Urothelium cell line (cell line): ENCODE measurements around the gene MAN1A1.
"Not testable (repeated sequence)": the region's sequence is repeated elsewhere in the genome, so short reads cannot be mapped to it uniquely, and the experiment has no call there.

Experiments
- DNase-seq: peaks from one replicate; pipeline ENCODE4 v3.0.0; 2011; ENCODE audit warnings: low spot score, mixed read lengths
- FAIRE-seq: peaks from 2 replicates; lab custom pipeline; 2011; peaks lifted over from hg19 to GRCh38; lab: Jason Lieb, UNC

MAN1A1 gene

DNA sequence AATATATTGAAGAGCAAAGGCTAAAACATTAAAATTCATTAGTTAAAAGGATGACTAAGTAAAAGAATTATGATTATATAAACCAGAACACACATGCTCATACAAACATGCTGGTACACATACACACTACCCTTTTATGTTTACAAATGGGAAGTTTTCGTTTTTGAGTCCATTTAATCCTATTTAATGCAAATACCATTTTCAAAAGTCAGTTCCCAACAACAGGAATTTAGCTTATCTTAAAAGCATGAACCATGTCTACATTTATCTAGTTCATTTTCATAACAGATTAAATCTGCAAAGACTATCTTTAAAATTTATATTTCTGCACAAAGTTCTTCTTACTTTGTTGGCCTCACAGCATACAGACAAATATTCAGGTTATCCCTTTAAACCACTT, 42.5 kb downstream of the MAN1A1 start:
- no peak for FAIRE-seq
- DNase-seq: no peak

DNA sequence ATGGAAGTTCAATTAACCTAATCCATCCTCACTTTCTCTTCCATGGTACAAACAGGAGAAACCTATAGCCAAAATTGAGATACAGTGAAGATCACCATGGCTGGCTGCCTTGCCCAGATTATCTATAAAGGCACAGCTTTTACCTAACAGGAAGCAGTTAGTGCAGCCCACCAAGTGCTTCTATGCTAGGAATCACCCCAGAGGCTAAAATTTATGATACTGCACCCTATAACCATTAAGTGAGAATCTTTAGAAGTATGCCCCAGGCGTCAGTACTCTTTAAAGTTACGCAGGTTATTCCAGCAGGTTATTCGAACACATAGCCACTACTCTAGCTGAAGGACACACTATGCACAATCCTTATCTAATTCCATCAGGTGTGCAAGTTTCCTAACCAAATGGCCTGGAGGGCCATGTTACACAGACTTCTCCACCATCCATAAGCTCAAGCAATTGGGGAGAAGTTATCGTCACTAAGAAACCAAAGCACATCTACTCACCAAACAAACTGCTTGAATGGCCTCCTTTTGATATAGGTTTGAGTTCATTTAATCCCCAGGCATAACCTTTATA, 43.1 kb downstream of the MAN1A1 start:
- FAIRE-seq: no peak
- DNase-seq: no peak

DNA sequence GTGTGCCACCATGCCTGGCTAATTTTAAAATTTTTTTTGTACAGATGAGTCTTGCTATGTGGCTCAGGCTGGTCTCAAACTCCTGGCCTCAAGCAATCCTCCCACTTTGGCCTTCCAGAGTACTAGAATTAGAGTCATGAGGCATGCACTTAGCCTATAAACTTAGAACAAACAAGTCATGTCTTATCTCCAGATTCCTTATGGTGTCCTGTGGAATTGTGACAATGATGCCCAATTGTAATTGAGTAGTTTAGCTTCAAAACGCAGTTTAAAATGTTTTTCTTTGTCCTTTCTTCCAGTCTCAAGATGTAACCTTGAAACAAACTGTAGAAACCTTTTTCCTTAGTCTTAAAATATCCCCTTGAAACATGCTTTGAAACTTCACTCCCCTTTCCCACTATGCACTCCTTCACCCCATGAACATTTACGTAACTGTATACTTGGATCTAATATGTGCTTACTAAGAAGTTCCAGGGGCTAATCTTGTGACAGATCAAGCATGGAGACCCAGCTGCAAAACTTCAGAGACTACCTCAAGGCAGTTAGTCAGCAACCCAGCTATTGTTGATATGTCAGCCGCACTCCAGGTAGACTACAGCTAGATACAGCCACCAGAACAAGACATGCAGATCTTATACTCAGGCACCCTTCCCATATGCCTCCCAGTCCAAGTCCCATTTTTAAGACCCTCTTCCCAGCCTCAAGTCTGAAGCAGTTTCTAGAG, 46.2 kb downstream of the MAN1A1 start:
- no peak for DNase-seq
- no peak for FAIRE-seq

DNA sequence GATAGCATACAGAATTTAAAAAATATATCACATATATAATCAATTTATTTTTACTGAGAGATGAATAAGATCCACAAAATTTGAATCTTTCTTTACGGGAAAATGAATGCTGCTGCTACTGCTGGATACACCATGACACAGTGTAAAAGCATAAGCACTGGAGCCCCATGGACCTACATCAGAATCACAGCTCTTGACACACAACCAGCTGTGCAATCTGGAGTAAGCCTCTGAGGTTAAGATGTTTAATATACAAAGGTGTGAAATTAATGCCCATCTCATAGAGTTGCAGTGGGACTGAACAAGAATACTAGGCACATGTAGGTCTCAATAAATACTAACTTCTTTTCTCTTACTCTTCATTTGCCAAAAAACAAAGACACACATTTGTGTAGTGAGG, 48.1 kb downstream of the MAN1A1 start:
- DNase-seq (no peak), FAIRE-seq (no peak)

DNA sequence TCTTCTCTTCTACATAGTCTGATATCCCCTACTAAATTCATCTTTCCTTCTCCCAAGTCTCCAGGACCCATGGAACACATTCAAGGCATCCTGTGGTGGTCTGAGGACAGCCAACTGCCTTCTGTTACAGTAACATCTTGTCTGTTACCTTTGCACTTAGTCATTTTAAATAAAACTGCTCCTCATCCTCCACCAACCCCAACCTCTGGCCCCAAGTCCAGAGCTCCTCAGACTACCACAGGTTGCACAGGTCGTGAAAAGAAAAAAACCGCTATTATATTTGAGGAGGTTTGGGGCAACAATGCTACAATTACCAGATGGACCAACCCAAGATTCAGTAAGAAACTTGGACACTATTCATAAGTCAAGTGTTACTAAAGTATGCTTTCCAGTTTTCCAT, 49.9 kb downstream of the MAN1A1 start:
- no peak for FAIRE-seq
- DNase-seq: no peak

DNA sequence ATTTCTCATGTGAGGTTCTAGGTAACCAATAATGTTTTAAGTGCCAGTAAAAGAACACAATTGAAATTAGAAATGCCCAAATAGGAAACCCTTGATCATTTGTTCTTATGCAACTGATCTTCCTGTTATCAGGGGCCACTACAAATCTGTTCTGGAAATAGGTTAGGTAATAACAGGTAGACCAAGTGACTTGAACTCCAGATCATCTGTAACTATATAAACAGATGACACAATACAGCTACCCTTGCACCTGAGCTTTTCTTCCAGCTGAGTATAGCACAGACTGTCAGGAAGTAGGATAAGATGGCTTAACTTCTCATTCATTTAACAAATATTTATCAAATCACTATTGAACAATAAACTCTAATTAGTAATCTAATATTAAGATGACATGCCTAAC, 52.5 kb downstream of the MAN1A1 start:
- FAIRE-seq (no peak), DNase-seq (no peak)

DNA sequence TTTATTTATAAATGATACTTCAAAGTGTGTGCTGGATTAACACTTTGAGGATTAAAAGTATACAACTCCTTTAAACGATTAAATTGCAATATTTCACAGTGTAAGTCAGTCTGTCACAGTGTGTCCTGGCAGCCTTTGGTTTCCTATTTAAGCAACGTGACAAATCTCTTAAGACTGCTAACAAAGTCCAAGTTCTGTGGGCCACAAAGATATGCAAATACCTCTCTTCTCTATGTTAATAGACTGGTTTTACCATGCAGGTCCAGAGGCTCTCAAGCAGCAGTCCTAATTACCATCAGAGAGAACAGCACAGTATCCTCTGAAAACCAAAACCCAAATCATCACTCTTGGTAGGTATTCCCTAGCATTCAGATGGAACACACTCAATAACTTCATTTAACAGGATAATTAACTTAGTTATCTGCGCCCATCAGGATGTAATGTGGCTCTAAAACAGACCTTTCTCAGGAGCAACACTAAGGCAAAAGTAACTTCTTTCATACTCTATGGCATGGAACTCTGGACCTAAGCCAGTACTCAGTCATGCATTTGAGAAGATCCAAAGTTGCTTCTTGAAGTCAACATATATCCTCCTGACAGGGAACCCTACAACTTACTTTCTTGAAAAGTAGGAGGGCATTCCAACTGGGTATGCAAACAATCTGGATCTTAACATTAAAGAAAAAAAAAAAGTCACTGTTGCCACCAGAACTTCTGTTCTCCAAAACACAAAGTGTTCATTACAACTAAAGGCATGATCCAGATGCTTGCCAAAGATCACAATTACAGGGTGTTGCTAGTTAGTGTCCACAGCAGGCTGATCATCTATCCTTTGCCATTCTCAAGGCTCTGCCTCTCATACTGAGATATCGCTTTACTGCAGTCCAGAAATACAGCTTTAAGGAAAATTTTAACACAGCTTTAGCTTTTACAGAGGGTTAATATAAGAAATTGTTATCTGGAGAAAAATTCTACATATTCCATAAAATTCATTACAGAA, 53.2 kb downstream of the MAN1A1 start:
- DNase-seq (no peak), FAIRE-seq (no peak)

DNA sequence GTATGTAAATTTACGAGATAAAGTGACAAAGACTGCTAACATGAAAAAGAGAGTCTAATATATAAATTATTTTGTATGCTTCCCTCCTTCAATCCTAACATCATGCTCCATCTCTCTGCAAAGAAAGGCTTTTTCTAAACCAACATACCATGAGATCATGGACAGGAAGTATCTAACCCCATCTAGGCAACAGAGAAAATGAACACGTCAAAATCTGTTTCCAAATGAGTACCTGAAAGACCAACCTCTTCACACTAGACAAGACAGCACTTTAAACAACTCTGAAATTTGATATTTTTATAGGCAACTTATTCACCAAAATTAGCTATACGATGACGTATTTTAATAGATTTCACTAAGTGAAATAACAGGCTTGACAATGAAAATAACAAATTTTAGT, 54.6 kb downstream of the MAN1A1 start:
- FAIRE-seq (no peak), DNase-seq (no peak)

DNA sequence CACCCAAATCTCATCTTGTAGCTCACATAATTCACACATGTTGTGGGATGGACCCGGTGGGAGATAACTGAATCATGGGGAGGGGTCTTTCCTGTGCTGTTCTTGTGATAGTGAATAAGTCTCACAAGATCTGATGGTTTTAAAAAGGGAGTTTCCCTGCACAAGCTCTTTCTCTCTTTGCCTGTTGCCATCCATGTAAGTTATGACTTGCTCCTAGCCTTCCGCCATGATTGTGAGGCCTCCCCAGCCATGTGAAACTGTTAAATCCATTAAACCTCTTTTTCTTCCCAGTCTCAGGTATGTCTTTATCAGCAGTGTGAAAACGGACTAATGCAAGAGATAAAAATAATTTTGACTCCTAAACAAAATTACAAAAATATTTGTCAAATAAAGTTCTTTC, 58.5 kb downstream of the MAN1A1 start:
- not testable (repeated sequence) for DNase-seq, FAIRE-seq

DNA sequence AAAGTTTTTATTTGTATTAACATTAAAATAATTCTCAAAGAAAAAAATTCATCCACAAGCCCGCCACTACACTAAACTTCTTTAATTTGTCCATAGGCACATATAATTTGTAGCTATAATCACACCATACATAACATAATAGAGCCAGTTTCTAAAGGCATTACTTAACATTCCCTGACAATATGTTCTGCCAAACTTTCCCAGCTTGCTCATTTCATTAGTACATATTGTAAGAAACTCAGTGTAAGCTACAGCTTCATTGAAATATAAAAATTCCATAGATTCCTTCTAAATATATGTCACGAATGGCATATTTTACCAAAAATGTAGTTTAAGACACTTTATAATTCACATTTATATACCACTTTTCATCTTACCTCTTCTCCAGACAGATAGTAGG, 59.3 kb downstream of the MAN1A1 start:
- DNase-seq (no peak), FAIRE-seq (no peak)

DNA sequence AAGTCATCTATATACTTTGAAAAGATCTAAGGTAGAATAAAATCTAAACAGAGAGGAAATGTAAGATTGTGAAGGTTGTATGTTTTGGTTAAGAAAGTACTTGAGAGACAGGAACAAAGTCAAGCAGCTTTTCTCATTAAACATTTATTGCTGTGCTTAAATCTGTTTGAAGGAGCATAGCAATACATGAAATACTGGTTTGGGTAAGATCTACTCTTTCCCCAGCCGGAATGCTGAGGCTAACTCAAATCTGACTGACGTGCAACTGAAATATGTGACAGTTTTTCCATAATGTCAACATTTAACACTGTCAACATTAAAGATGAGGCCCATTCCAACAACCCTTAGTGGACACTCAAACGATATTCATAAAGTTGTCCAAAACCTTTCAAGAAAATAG, 59.9 kb downstream of the MAN1A1 start:
- DNase-seq (no peak), FAIRE-seq (no peak)

DNA sequence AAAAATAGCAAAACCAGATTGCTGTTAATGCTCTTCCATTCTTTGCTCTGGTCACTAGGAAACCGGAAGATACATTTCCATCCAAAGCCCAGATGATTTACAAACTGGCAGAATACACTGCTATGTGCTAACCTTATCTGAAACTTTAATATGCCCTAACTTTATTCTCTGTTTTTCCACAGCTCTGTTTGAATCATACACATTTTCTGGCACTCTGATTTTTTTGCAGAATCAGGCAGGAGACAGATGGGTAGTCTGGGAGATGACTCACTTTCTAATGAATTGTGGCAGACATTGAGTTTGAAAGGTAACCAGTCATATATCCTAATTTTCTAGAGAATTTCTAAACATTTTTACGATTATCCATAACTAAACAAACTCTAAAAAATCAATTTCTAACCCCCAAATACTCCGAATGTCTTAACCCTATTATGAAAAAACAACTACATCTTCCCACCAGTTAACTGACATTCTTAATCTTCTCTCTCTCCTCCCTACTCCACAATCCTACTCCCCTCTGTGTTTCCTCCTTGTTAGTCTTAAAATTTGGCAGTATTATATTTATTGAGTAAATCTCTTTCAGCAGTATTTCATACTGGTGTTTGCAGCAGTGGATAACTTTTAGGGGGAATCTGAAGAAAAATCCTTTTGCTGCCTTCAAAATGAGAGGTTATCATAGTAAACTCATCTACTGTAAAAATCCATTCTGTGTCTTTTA, 63.5 kb downstream of the MAN1A1 start:
- no peak for FAIRE-seq
- no peak for DNase-seq

DNA sequence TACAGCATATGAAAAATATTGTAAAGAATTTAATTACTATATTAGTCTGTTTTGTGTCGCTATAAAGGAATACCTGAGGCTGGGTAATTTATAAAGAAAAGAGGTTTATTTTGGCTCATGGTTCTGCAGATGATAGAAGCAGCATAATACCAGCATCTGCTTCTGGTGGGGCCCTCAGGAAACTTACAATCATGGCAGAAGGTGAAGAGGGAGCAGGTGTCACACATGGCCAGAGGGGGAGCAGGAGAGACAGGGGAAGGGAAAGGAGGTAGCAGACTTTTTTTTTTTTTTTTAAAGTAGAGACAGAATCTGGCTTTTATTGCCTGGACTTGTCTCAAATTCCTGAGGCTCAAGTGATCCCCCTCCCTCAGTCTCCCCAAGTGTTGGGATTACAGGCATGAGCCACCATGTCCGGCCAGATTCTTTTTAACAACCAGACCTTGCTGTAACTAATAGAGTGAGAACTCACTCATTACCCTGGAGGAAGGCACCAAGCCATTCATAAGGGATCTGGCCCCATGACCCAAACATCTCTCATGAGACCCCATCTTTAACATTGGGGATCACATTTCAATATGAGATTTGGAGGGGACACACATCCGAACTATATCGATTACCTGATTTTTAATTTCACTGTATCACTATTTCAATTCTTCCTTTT, 64.6 kb downstream of the MAN1A1 start:
- no peak for FAIRE-seq
- DNase-seq: no peak

DNA sequence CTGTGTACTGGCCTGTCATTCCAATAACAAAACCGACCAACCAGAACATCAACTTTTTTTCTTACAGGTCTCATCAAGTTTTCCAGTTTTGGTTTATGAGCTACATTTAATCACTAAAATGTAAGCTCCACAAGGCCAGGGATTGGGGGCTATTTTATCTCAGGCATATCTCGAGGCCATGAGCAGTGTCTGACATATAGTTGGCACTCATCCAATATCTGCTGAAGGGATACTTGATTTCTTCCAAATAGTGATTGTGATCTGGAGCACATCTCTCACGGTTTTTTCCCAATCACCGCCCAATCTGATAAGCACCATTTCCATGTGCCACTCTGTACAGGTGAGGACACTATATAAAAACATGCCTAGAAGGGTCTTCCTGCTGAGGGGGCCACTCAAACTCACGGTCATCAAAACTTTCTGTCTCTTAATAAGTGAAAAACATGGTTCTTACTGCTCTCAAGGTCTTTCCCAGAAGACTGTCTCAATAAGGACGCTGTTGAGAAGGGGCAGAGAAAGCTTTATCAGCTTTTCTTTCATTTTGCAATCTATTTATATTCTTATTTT, 65.5 kb downstream of the MAN1A1 start:
- DNase-seq (no peak), FAIRE-seq (no peak)

DNA sequence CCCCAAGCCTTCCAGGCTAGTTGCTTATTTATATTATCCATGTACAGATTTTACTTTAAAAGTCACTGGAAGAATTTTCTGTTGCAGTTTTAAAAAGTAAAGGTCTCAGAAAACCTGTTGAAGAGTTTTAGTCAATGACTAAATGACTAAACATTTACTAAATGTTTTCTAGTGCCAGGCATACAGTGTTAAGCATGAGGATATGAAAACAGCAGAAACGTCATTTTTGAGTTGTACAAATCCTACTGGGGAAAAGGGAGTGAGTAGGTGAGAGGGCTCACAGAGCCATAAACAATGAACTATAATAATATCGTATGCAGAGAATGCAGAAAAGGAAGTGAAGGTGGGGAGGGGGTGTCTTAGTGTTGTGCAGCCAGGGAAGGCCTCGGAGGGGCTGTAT, 66.3 kb downstream of the MAN1A1 start:
- FAIRE-seq (no peak), DNase-seq (no peak)

DNA sequence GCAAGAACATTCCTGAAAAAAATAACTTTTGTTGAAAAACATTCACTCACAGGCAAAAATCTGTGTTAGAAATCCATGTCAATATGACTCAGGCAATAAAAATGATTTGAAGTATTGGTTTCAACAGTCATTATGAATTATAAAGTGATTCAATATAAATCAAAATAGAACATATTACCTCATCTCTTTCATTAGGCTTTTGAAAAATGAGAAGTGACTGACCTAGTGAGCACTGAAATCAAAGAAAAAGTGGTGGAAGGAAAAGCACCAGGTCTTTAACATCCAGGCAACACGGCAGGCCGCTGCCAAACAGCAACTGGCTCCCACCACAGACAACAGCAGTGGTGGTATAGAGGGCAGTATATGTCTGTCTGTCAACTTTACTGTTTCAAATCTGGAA, 68.9 kb downstream of the MAN1A1 start:
- DNase-seq: no peak
- FAIRE-seq: no peak

DNA sequence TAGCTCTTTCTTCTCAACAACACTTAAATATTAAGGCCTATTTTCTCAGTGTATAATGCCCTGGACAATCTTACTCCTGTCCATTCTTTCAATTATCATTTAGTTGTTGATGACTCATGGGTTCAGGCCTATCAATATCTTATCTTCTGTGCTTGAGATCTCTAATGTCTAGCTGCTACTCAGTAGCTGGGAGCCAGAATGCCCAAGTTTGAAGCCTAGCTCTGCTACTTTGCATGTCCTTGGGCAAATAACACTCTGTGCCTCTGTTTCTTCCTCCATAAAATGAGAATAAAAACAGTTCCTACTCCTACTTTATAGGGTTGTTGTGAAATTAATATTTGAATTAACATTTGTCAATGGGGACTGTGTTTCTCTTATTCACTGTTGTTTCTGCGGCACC, 69.5 kb downstream of the MAN1A1 start:
- DNase-seq: no peak
- no peak for FAIRE-seq

DNA sequence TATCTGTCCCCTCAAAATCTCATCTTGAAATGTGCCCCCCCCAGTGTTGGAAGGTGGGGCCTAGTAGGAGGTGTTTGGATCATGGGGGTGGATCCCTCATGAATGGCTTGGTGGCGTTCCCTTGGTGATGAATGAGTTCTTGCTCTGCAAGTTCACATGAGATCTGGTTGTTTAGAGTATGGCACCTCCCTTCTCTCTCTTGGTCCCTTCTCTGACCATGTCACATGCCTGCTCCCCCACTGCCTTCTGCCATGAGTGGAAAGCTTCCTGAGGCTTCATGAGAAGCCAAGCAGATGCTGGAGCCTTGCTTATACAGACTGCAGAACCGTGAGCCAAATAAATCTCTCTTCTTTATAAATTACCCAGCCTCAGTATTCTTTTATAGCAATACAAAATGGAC, 70.9 kb downstream of the MAN1A1 start:
- DNase-seq: no peak
- no peak for FAIRE-seq

DNA sequence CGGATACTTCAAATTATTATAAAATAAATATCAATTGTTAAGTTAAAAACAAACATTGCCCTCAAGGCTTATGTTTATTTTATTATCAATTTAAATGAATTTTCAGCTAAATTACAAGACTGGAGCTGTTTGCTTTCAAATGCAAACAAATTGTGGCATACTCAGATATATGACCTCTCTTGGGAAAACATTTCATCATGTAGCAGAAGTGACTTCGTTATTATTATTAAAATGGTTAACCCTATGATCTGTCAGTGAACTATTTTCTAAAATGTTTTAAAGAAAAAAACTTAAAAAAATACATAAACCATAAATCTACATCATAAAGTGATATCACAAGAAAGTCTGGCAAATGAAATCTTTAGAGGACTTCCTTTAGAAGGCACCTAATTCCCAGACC, 72.5 kb downstream of the MAN1A1 start:
- FAIRE-seq (no peak), DNase-seq (no peak)

DNA sequence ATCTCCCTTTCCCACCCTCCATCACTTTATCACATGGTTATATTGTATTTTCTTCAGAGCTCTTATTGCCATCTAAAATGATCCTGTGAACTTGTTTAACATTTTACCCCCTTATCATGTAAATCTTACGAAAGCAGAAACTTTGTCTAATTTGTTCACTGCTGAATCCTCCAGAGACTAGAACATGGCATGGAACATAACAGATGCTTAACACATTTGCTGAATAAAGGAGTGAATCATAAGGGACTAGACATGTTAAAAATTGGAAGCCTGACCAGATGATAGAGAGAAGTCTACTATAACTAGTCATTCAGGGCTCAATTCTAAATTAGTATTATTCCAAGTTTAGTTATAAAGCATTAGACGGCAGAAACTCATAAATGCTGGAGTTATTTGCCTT, 73.3 kb downstream of the MAN1A1 start:
- no peak for DNase-seq
- FAIRE-seq: no peak
